HT1080 (cell line): ENCODE data around the gene TMEM115. TPM values are rescaled to one million over a fixed set of nuclear protein-coding genes. Genes with fewer than 3 reads are reported as not detected.
A peak's percentile ranks its signal among the peaks of the same experiment; 100 is the strongest.

Experiments used
- DNase-seq: peaks from one replicate; pipeline ENCODE4 v3.0.0-alpha.2; 2015; ENCODE audit warnings: low read depth
- total RNA-seq: library from RNA; depleted of rRNA; stranded (reverse); fragments of >200 nt; shearing (Covaris generic); gene quantifications from 2 replicates; pipeline ENCODE4 v1.2.3, GENCODE V29; 2014

TMEM115 gene
- total RNA-seq, 1 experiment from 2014 or later = 90.1 TPM

GRCh38 chr3:50378024-50378423, 18.7 kb upstream of the TMEM115 start:
- DNase-seq = no peak

GRCh38 chr3:50375258-50375931, 16.1 kb upstream of the TMEM115 start:
- DNase-seq = no peak

GRCh38 chr3:50374363-50375257, 15.3 kb upstream of the TMEM115 start:
- DNase-seq = no peak

- DNase-seq = no peak
These were observed 14.1 kb upstream of the TMEM115 start for GRCh38 chr3:50373146-50374051.

GRCh38 chr3:50372349-50372748, 13.0 kb upstream of the TMEM115 start:
- no peak for DNase-seq

DNA sequence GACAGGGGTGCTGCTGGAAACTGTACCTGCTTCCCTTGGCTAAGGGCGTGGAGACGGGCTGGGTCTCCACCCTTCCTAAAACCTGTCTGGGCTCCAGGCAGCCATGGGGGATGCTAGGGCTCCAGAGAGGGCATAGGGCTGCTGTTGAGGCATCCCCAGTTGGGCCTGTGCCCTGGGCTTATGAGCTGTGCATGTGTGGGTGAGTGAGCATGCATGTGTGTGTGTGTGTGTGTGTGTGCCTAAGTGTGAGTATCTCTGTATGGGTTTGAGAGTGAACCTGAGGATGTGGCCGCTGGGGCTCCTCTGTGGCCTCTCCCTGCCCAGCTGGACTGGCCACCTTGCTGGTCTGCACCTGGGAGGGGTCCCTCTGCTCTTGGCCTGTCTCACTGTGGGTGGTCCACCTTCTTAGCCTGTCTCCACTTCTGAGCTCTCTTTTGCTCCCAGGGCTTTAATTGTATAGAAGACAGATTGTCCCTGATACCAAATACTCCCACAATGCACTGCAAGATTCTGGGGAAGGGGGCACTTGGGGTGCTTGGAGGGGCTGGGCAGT, 11.9 kb upstream of the TMEM115 start:
- no peak for DNase-seq

GRCh38 chr3:50370594-50370993, 11.3 kb upstream of the TMEM115 start:
- DNase-seq = peak; percentile 51

DNA sequence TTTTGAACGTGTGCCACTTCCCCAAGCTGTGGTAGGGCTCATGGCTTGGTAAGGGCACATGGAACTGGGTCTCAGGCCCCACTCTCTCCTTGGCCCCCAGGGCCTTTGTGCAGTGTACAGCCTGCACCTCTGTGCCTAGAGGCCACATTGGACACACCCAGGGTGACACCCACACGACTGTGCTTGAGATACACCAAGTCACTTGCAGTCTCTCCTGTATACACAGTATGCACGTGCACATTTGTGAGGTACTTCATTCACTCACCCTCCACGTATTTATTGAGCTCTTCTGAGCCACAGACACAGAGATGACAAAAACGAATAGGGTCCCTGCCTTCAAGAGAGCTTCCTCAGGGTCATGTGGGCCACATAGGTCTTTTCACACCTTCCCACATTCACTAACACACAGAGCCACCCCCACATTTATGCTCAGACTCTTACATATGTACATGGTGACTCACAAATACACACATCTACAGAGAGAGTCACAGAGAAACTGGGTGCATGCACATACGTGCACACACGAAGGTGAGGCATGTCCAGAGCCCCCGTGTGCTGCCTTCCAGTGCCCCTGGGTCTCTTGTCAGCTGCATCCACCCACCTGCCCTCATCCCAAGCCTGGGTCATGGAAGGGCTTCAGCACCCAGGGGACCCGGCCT, 9.8 kb upstream of the TMEM115 start:
- no peak for DNase-seq

- no peak for DNase-seq
These were observed 6.5 kb upstream of the TMEM115 start for GRCh38 chr3:50365842-50366220.

DNA sequence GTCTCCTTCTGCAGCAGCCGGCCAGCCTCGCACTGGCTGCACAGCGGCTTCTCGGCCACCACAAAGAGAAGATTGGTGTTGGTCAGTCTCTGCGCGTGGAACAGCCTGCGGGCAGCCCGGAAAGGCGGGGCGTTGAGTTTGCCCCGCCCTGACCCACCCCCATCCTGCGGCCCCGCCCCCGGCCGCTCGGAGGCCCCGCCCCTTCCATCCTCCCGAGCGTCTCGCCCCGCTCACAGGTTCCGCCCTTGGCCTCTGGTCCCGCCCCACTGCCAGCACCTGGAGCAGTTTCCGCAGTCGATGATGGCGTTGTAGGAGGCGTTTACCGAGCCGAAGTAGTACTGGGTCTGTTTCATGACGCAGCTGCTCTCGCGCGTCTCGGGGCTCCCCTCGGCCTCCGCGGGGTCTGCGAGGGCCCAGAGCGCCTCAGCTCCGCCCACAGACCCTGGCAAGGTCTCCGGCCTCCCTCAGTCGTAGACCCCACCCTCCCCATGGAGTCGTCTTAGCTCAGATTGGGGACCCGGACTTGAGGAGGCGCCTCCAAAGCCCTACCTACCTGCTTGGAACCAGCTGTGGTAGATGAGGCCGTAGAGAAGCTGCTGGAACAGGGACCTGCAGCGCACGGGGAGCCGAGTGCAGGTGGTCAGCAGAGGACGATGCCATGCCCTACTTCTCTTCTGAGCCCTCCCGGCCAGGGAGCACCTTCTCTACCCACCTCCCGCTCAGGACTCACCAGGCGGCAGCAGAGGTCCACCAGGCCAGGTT, 5.9 kb upstream of the TMEM115 start:
- no peak for DNase-seq

DNA sequence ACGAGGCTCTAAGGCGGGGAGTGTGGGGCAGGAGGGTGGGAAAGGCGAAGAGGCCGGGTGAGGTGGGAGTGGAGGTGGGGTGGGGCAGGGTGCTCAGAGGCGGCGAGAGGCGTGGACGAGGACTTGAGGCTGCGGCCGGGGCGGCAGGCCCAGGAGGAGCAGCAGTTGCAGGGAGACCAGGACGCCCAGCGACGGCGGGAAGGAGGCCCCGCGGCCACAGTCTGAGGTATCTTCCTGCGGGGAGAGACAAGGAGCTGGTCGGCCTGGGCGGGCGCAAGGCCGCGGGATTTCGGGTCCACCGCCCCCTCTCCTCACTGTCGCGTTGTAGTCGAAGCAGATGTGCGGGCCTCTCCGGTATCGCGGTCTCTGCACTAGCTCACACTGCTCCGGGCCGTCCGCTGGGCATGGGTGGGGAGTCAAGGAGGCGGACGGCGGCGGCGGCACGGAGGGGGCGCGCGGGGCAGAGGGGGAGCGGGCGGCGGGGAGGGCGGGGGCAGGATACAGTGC, 5.3 kb upstream of the TMEM115 start:
- DNase-seq = no peak

- no peak for DNase-seq
These were observed 414 bp upstream of the TMEM115 start for GRCh38 chr3:50359760-50360110.

DNA sequence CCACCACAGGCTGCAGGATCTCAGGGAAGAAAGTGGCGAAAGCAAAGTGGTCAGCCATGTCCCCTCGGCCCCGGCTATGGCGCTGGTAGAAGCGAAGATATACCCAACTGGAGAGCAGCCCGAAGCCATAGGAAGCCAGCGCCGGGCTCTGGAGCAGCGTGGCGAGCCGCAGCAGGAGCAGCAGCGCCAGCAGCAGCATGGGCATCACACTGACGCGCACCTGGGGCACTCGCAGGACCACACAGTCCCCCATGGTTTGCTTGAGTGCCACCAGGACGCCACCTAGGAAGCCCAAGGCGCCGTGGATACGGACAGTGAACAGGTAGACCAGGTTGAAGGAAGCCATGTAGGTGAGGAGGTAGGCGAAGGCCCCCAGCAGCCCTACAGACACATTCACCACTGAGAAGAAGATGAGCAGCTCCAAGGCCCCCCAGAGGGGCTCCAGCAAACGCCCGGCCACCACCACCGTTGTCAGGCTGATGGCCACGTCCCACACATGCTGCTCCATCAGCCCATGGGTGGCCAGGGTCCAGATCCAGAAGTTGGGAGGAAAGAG, 888 bp downstream of the TMEM115 start:
- DNase-seq = no peak

GRCh38 chr3:50357481-50357880, 1.8 kb downstream of the TMEM115 start:
- no peak for DNase-seq

DNA sequence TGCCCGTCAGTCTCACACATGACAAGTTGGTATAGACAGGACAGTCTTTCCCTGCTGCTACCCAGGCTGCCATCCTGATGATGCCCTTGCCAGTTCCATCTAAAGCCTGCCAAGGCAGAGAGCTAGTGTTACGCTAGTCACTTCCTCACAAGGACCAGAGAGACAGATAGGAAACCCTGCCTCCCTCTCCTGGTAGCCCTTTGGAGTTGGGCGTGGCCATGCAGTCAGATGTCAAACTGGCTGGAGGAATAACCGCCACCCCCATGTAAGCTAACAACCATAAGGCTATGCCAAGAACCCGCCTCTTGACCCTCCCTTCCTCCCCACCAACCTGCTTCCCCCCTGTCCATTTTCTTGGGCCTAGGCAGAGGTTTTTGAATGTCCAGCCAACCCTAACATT, 2.8 kb downstream of the TMEM115 start:
- DNase-seq = peak; percentile 48

DNA sequence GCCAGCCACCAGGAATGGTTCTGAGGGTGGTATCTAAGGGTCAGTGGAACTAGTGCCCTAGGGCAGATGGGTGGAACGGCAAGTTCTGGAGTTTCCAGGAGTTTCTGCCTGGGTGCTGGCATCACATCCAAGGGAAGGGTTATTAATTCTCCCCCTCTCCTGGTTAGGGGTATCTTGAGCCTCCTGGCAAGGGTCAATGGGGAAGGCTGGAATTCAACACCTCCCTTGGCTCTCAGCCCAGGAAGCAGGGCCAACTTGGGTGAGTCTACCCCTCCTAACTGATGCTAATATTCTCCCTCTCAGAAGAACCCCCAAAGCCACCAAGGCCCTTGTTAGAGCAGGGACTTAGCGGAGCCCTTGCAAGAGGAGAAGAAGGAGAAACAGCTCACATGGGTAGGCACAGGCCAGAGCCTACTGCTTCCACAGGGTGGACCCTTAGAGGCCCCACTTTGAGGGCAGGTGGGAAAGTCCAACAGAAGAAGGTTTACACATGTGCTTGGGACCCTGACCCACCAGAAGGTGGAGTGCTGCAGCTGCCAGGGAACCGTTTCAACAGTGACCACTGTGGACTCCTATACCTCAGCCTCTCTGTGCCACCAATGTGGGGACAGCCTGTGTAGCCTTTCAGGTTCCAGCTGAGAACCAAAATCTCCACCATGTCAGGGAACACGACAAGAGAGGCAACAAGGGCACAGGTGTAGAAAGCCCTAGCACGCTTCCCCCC, 3.3 kb downstream of the TMEM115 start:
- no peak for DNase-seq

- no peak for DNase-seq
These were observed 4.5 kb downstream of the TMEM115 start for GRCh38 chr3:50354850-50355249.

GRCh38 chr3:50354186-50354764, 5.0 kb downstream of the TMEM115 start:
- DNase-seq = no peak
